Esophagus squamous epithelium (tissue), 5 donors: ENCODE measurements around the gene DLGAP4. TPM values are rescaled to one million over a fixed set of nuclear protein-coding genes. Genes with fewer than 3 reads are reported as not detected.

Experiments
- DNase-seq: peaks from one replicate; lab custom pipeline; 2025; lab: John Stamatoyannopoulos, UW
- H3K27ac ChIP-seq, 4 donors: fragments of 200-600 bp; sonication (generic); one replicate each; pipeline ENCODE4 v1.5.1; 2016 to 2019; ENCODE audit warnings: mild to moderate bottlenecking in 1 of 4
- H3K27me3 ChIP-seq, 4 donors: fragments of 200-600 bp; sonication (generic); 1 replicate in 3 of 4; 2 replicates in 1 of 4; pipeline versions ENCODE4 v1.5.1 to v1.6.0; 2017 to 2021; ENCODE audit warnings: antibody characterized with exemption in 1 of 4
- H3K36me3 ChIP-seq, 3 donors: fragments of 200-600 bp; sonication (generic); one replicate each; pipeline ENCODE4 v1.5.1; 2016 to 2019
- H3K4me1 ChIP-seq, 3 donors: fragments of 200-600 bp; sonication (generic); one replicate each; pipeline ENCODE4 v1.5.1; 2017 to 2019
- H3K4me3 ChIP-seq, 4 donors: fragments of 200-600 bp; sonication (generic); 1 replicate in 3 of 4; 2 replicates in 1 of 4; pipeline ENCODE4 v1.5.1; 2016 to 2019; ENCODE audit warnings: mild to moderate bottlenecking in 2 of 4, moderate library complexity in 1 of 4
- H3K9me3 ChIP-seq, 3 donors: fragments of 200-600 bp; sonication (generic); one replicate each; pipeline ENCODE4 v1.5.1; 2016 to 2019
- CTCF ChIP-seq, 6 experiments: fragments of 450-650 bp in 4 of 6; fragments of 200-600 bp in 2 of 6; sonication (generic) in 2 of 6; IDR thresholded peaks; one replicate each; pipeline ENCODE4 v1.5.1; 2016 to 2019; ENCODE audit warnings: antibody characterized with exemption in 6 of 6, mild to moderate bottlenecking in 4 of 6, moderate library complexity in 4 of 6
- POLR2A ChIP-seq, 4 donors: fragments of 450-650 bp; IDR thresholded peaks; one replicate each; pipeline ENCODE4 v1.6.1; 2017; ENCODE audit warnings: antibody characterized with exemption in 4 of 4, mild to moderate bottlenecking in 4 of 4, moderate library complexity in 3 of 4
- WGBS, 2 donors: methylation state at CpG; one replicate each; pipeline ENCODE4 v1.1.5; 2018; 5-methylcytosine and 5-hydroxymethylcytosine counted together
- intact Hi-C: fragments of 100-400 bp; cut with DNase I; formaldehyde crosslinking; loops from one replicate; pipeline ENCODE4 v1.15.0; 2022
- total RNA-seq, 4 donors: library from RNA; depleted of rRNA; stranded (reverse); fragments of >200 nt; gene quantifications; one replicate each; pipeline ENCODE4 v1.1.0, GENCODE V29; 2016
- donor health status: DM: yes; HTN: yes; CAD: no.

Gene DLGAP4
- total RNA-seq, 4 donors from 2014 or later = 9.4 to 40.4 (median 16.4) TPM

- Histone ChIP-seq H3K4me3 (no peak overlapping the region), H3K27ac (no peak overlapping the region), H3K36me3 (no peaks in the 10 kb centered on the region), H3K9me3 (no peaks in the 10 kb centered on the region), H3K4me1 (no peaks in the 10 kb centered on the region), H3K27me3 (peaks cover 0 to 73% (median 0%) of the 10 kb centered on the region in 4 donors)
- WGBS, 2 donors = 61 to 64% methylated on average over 5 to 6 of the region's 6 CpGs
- intact Hi-C loops = no loop called here
- TF ChIP-seq CTCF (IDR thresholded peaks at IDR 0.05) (no peak), POLR2A (IDR thresholded peaks at IDR 0.05) (no peak)
- DNase-seq = no peak
These were observed 26.4 kb upstream of the DLGAP4 start for GRCh38 chr20:36279776-36280175.

GRCh38 chr20:36281785-36282380 lies 24.3 kb upstream of the DLGAP4 start:
- WGBS, 2 donors = 85 to 87% methylated on average over 10 of the region's 10 CpGs
- H3K9me3 ChIP-seq = no peaks in the 10 kb centered on the region
- intact Hi-C loops = no loop called here
- peaks cover 0 to 78% (median 0%) of the 10 kb centered on the region in 4 donors for H3K27me3 ChIP-seq
- no peak overlapping the region for H3K4me3 ChIP-seq
- H3K36me3 ChIP-seq = no peaks in the 10 kb centered on the region
- no peaks in the 10 kb centered on the region for H3K4me1 ChIP-seq
- DNase-seq = no peak
- no peak overlapping the region for H3K27ac ChIP-seq
- no peak for TF ChIP-seq CTCF (IDR thresholded peaks at IDR 0.05)
- no peak for TF ChIP-seq POLR2A (IDR thresholded peaks at IDR 0.05)

GRCh38 chr20:36284751-36285150 lies 21.4 kb upstream of the DLGAP4 start:
- no peak overlapping the region for H3K4me3 ChIP-seq
- H3K4me1 ChIP-seq = no peaks in the 10 kb centered on the region
- no peak overlapping the region for H3K27ac ChIP-seq
- intact Hi-C loops = no loop called here
- WGBS, 2 donors = 89 to 96% methylated on average over 5 of the region's 5 CpGs
- no peak for DNase-seq
- no peaks in the 10 kb centered on the region for H3K9me3 ChIP-seq
- no peaks in the 10 kb centered on the region for H3K36me3 ChIP-seq
- peaks cover 0 to 61% (median 0%) of the 10 kb centered on the region in 4 donors for H3K27me3 ChIP-seq
- no peak for TF ChIP-seq POLR2A (IDR thresholded peaks at IDR 0.05)
- TF ChIP-seq CTCF (IDR thresholded peaks at IDR 0.05) = no peak

DNA sequence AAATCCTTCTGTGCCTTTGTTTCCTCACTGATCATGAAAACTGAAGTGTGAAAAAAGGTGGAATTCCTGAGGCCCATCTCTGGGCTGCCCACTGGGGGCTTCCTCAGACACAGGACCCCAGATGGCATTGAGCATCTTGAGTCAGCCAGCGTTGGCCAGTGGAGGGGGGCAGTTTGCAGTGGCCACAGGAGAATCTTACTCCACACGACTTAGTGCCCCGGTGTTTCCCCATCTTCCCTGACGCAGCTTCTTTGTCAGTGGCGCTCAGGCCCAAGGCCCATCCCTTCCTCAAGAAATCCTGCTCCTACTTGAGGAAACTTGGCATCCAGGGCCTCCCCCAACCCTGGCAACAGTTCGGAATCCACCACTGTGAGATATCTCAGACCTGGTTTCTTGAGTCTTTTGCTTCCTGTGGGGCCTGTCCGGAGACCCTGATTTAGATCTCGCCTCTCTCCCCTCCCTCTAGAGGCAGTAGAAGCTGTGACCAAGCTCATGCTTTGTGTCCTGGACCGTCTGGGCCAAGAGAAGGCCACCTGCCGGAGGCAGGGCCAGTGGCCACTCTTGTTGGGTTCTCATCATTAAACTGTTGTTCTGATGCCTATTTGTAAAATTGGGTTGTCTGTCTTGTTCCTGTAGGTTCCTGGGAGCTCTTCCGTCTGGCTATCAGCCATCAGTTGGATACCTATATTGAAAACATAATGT lies 20.2 kb upstream of the DLGAP4 start:
- peaks cover 0 to 49% (median 0%) of the 10 kb centered on the region in 4 donors for H3K27me3 ChIP-seq
- DNase-seq = no peak
- no peaks in the 10 kb centered on the region for H3K36me3 ChIP-seq
- WGBS, 2 donors = 74 to 78% methylated on average over 11 of the region's 11 CpGs
- no peaks in the 10 kb centered on the region for H3K4me1 ChIP-seq
- H3K9me3 ChIP-seq = no peaks in the 10 kb centered on the region
- no peak overlapping the region for H3K4me3 ChIP-seq
- intact Hi-C loops = no loop called here
- H3K27ac ChIP-seq = no peak overlapping the region
- TF ChIP-seq CTCF (IDR thresholded peaks at IDR 0.05) = no peak
- no peak for TF ChIP-seq POLR2A (IDR thresholded peaks at IDR 0.05)

DNA sequence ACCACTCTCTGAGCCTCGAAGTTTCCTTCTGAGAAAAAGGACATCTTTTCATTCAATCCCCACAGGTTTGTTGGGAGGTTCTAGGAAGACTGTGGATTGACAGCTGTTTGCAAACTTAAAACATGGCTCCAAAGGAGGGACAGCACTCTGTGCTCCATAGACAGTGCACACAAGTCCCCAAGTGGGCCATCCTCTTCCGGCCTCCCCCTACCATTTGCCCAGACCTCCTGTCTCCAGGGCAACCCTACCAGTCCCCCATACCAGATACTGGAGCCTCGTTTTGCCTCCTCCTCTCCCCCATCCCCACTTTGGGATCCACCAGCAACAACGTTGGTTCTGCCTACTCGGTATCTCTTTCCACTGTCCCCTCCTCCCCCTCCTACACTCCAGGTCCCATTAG lies 8.5 kb upstream of the DLGAP4 start:
- Histone ChIP-seq H3K27ac (no peak overlapping the region), H3K4me3 (no peak overlapping the region), H3K27me3 (peaks cover 0 to 94% (median under 1%) of the 10 kb centered on the region in 4 donors), H3K4me1 (no peaks in the 10 kb centered on the region), H3K9me3 (no peaks in the 10 kb centered on the region), H3K36me3 (no peaks in the 10 kb centered on the region)
- no peak for DNase-seq
- TF ChIP-seq CTCF (IDR thresholded peaks at IDR 0.05) (no peak), POLR2A (IDR thresholded peaks at IDR 0.05) (no peak)
- intact Hi-C loops = no loop called here
- 44 to 49% methylated on average over 5 of the region's 5 CpGs for WGBS, 2 donors
